HL-60 (cell line): ENCODE results near the gene POLN.

Source experiments
- CTCF ChIP-seq: IDR thresholded peaks from one replicate; pipeline ENCODE4 v1.5.1; 2011; ENCODE audit warnings: low read length, control low read depth, inconsistent platforms; ENCODE audit not compliant: insufficient read depth
- POLR2AphosphoS5 ChIP-seq: IDR thresholded peaks from 2 replicates; pipeline ENCODE4 v1.6.1; 2012; ENCODE audit warnings: low read depth
- REST ChIP-seq: IDR thresholded peaks from 2 replicates; pipeline ENCODE4 v1.6.1; 2012; ENCODE audit warnings: low read depth; ENCODE audit not compliant: insufficient replicate concordance

DNA sequence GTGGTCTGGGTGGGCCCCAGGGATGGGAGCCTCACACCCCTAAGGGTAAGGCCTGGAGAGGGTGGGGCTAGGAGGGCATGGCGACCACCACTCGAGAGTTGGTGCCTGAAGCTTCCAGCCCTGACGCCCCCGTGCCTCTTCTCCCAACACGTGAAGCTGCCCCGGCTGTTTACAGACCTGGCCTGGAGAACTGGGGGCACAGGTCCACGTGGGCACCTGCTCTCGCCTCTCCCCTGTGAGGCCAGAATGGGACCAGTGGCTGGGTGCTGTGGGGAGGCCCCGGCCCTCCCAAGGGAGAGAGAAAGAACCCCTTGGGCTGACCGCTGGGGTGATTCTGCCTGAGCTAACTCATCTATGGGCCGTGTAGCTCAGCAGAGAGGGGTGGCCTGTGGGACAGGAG, 167.3 kb downstream of the POLN start:
- TF ChIP-seq REST (no peak), CTCF (no peak), POLR2AphosphoS5 (no peak)
